HepG2 (cell line): ENCODE results near the gene SCAANT1. TPM values are rescaled to one million over a fixed set of nuclear protein-coding genes. Genes with fewer than 3 reads are reported as not detected.

Source experiments
- CEBPZ ChIP-seq: IDR thresholded peaks from 2 replicates; pipeline ENCODE4 v1.6.1; 2012; ENCODE audit warnings: low read length, improper control_type of control experiment
- CHD2 ChIP-seq: IDR thresholded peaks from 2 replicates; pipeline ENCODE4 v1.6.1; 2011; ENCODE audit warnings: low read depth, low read length, improper control_type of control experiment
- DRAP1 ChIP-seq: IDR thresholded peaks from 2 replicates; pipeline ENCODE4 v1.6.1; 2016; ENCODE audit warnings: missing genetic modification reagents, missing compliant biosample characterization
- KMT2A ChIP-seq: sonication (generic); formaldehyde crosslinking; IDR thresholded peaks from 2 replicates; pipeline ENCODE4 v1.4.0; 2020; ENCODE audit warnings: missing genetic modification reagents
- PAF1 ChIP-seq: IDR thresholded peaks from 2 replicates; pipeline ENCODE4 v1.6.1; 2016; ENCODE audit warnings: missing genetic modification reagents, missing compliant biosample characterization
- PPARG ChIP-seq: conservative IDR thresholded peaks from 2 replicates; pipeline ENCODE4 v1.6.1; 2016; ENCODE audit warnings: missing biosample characterization, missing genetic modification reagents
- SMYD3 ChIP-seq: sonication (generic); formaldehyde crosslinking; IDR thresholded peaks from 2 replicates; pipeline ENCODE4 v1.8.1; 2023; ENCODE audit warnings: mild to moderate bottlenecking, missing genetic modification reagents
- SOX13 ChIP-seq, 3 experiments: fragments of 450-650 bp in 1 of 3; sonication (generic) in 1 of 3; formaldehyde crosslinking in 1 of 3; IDR thresholded peaks in 2 of 3; conservative IDR thresholded peaks in 1 of 3; 2 replicates each; pipeline versions ENCODE4 v1.5.0 to v1.6.1; 2016 to 2020; ENCODE audit warnings: antibody characterized with exemption in 1 of 3, mild to moderate bottlenecking in 1 of 3, missing compliant biosample characterization in 1 of 3, missing genetic modification reagents in 1 of 3, moderate library complexity in 1 of 3
- ZFP41 ChIP-seq: sonication (generic); formaldehyde crosslinking; IDR thresholded peaks from 2 replicates; pipeline ENCODE4 v1.4.0; 2020; ENCODE audit warnings: mild to moderate bottlenecking, missing genetic modification reagents, borderline replicate concordance
- ZNF138 ChIP-seq: sonication (generic); formaldehyde crosslinking; IDR thresholded peaks from 2 replicates; pipeline ENCODE4 v1.5.0; 2020; ENCODE audit warnings: mild to moderate bottlenecking, low read depth, missing genetic modification reagents
- ZNF224 ChIP-seq: sonication (generic); formaldehyde crosslinking; IDR thresholded peaks from 2 replicates; pipeline ENCODE4 v1.5.0; 2020; ENCODE audit warnings: mild to moderate bottlenecking, missing genetic modification reagents
- ZNF281 ChIP-seq: sonication (generic); formaldehyde crosslinking; IDR thresholded peaks from 2 replicates; pipeline ENCODE4 v1.4.0; 2020; ENCODE audit warnings: missing genetic modification reagents, borderline replicate concordance
- polyA plus RNA-seq, 8 experiments: library from polyadenylated mRNA; depleted of rRNA in 3 of 8; stranded (reverse) in 7 of 8; unstranded in 1 of 8; fragments of >200 nt; fragmentation: Illumina TruSeq in 4 of 8; extraction: Trizol in 4 of 8; gene quantifications; 2 replicates each; pipeline versions ENCODE4 v1.2.1 to v1.2.3, GENCODE V29; 2011 to 2016; ENCODE audit warnings: low read depth in 4 of 8, missing spikeins in 1 of 8, mixed read lengths in 1 of 8; ENCODE audit not compliant: insufficient read depth in 1 of 8
- total RNA-seq, 5 experiments: library from RNA; depleted of rRNA; stranded (reverse); fragments of >200 nt; fragmentation: Illumina TruSeq; extraction: Trizol; gene quantifications; 2 replicates each; pipeline ENCODE4 v1.2.3, GENCODE V29; 2016; ENCODE audit warnings: low read depth in 1 of 5
- TF ChIP-seq, protein P1 (sequence below): sonication (generic); formaldehyde crosslinking; IDR thresholded peaks from 2 replicates; pipeline ENCODE4 v1.5.0; 2020; ENCODE audit warnings: missing genetic modification reagents, mild to moderate bottlenecking, borderline replicate concordance
- TF ChIP-seq, protein P2 (sequence below): sonication (generic); formaldehyde crosslinking; IDR thresholded peaks from 2 replicates; pipeline ENCODE4 v1.4.0; 2020; ENCODE audit warnings: mild to moderate bottlenecking, missing genetic modification reagents

SCAANT1 gene
- total and polyA plus RNA-seq, 2 of the 13 experiments (the other 11 are each of a cell fraction or from before 2014, with no cell fraction given) = not detected

DNA sequence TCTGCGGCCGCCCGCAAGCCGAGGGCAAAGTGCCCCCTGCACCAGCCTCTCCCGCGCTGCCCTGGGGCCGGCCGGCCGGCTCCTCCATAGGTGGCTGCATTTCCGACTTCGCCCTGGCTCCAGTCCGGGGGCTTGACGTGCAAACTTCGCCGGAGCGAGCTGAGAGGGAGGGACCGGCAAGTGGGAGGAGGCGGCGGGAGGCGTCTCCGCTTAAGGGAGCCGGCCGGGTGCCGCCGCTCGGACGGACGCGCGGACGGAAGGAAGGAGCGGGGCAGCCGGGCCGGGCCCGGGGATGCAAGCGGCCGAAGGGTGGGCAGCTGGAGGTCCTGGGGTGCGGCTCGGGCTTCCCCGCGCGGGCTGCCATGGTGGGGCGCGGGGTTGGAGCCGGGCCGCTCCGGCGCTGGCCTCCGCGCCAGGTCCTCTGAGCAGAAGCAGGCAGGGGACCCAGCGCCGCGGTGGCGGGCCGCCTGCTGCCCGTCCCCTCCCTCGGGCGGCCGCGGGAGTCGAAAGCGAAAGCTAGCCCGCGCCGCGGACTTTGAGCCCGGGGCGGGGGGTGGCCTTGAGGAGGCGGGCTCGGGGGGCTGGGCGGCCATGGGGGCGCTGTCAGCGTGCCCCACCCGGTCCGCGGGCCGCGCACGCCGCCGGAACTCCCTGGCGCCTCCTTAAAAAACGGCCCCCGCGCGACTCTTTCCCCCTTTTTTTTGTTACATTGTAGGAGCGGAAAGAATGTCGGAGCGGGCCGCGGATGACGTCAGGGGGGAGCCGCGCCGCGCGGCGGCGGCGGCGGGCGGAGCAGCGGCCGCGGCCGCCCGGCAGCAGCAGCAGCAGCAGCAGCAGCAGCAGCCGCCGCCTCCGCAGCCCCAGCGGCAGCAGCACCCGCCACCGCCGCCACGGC lies at the start of gene SCAANT1 (continued):
- TF ChIP-seq, protein P1, sequence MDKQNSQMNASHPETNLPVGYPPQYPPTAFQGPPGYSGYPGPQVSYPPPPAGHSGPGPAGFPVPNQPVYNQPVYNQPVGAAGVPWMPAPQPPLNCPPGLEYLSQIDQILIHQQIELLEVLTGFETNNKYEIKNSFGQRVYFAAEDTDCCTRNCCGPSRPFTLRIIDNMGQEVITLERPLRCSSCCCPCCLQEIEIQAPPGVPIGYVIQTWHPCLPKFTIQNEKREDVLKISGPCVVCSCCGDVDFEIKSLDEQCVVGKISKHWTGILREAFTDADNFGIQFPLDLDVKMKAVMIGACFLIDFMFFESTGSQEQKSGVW (CRISPR knock-in tag) = no peak
- TF ChIP-seq ZFP41 (CRISPR knock-in tag) (no peak), PAF1 (CRISPR knock-in tag) (no peak), KMT2A (peak; percentile 72; the same call in 1 of the 2 replicates), SMYD3 (CRISPR knock-in tag) (no peak), ZNF138 (CRISPR knock-in tag) (no peak), ZNF224 (CRISPR knock-in tag) (no peak), CHD2 (0 out of 2 replicates have a peak, but pooled peaks have one; percentile 21), PPARG (CRISPR knock-in tag) (no peak), DRAP1 (peak; percentile 15; the same call in 1 of the 2 replicates), CEBPZ (no peak), SOX13 (IDR thresholded peaks at IDR 0.05) (no peak), SOX13 (CRISPR knock-in tag; conservative IDR thresholded peaks at IDR 0.05 in 1 of 2, IDR thresholded peaks at IDR 0.05 in 1 of 2) (peak in 1 of 2 experiments; percentile 25; a peak in 1 of 4 replicates), ZNF281 (CRISPR knock-in tag) (no peak)
- TF ChIP-seq, protein P2, sequence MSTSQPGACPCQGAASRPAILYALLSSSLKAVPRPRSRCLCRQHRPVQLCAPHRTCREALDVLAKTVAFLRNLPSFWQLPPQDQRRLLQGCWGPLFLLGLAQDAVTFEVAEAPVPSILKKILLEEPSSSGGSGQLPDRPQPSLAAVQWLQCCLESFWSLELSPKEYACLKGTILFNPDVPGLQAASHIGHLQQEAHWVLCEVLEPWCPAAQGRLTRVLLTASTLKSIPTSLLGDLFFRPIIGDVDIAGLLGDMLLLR = 0 out of 2 replicates have a peak, but pooled peaks have one; percentile 19
